HepG2 (cell line): Measurements from ENCODE around the gene PDCD2L.

Experiments used
- PHF21A ChIP-seq: sonication (generic); formaldehyde crosslinking; IDR thresholded peaks from 2 replicates; pipeline ENCODE4 v1.5.0; 2020; ENCODE audit warnings: mild to moderate bottlenecking, missing genetic modification reagents
- POLR2A ChIP-seq, 2 experiments: IDR thresholded peaks; 2 replicates each; pipeline ENCODE4 v1.6.1; 2011; ENCODE audit warnings: low read depth in 2 of 2, low read length in 2 of 2, mild to moderate bottlenecking in 1 of 2, moderate library complexity in 1 of 2; ENCODE audit not compliant: insufficient read depth in 1 of 2
- ZNF138 ChIP-seq: sonication (generic); formaldehyde crosslinking; IDR thresholded peaks from 2 replicates; pipeline ENCODE4 v1.5.0; 2020; ENCODE audit warnings: mild to moderate bottlenecking, low read depth, missing genetic modification reagents
- TF ChIP-seq, protein P1 (sequence below): fragments of 450-650 bp; IDR thresholded peaks from 2 replicates; pipeline ENCODE4 v1.6.1; 2017
- TF ChIP-seq, protein P2 (sequence below): IDR thresholded peaks from 2 replicates; pipeline ENCODE4 v1.6.1; 2012; ENCODE audit warnings: inconsistent platforms
- TF ChIP-seq, protein P3 (sequence below): sonication (generic); formaldehyde crosslinking; IDR thresholded peaks from 2 replicates; pipeline ENCODE4 v1.5.0; 2020; ENCODE audit warnings: mild to moderate bottlenecking, missing genetic modification reagents, moderate library complexity
- TF ChIP-seq, protein P4 (sequence below): sonication (generic); formaldehyde crosslinking; IDR thresholded peaks from 2 replicates; pipeline ENCODE4 v1.4.0; 2020; ENCODE audit warnings: missing genetic modification reagents, borderline replicate concordance

DNA sequence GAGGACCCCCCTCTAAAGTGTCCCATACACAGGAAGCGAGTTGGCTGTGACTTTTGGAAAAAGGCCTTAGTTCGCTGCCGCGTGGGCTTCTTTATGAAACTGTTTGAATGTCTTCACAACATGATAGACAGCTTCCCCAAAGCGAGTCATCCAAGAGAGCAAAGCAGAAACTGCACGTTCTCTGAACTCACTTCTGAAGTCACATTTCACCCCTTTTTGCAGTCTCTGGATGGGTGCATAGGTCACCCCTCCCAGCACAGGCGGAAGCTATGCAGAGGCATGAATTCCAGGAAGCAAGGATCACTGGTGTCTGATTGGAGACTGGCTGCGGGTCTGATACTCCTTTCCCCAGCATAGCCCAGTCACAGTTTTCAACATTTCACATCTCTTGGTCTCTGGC is 28.6 kb upstream of the PDCD2L start:
- TF ChIP-seq, protein P1, sequence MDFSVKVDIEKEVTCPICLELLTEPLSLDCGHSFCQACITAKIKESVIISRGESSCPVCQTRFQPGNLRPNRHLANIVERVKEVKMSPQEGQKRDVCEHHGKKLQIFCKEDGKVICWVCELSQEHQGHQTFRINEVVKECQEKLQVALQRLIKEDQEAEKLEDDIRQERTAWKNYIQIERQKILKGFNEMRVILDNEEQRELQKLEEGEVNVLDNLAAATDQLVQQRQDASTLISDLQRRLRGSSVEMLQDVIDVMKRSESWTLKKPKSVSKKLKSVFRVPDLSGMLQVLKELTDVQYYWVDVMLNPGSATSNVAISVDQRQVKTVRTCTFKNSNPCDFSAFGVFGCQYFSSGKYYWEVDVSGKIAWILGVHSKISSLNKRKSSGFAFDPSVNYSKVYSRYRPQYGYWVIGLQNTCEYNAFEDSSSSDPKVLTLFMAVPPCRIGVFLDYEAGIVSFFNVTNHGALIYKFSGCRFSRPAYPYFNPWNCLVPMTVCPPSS = no peak
- TF ChIP-seq, protein P2, sequence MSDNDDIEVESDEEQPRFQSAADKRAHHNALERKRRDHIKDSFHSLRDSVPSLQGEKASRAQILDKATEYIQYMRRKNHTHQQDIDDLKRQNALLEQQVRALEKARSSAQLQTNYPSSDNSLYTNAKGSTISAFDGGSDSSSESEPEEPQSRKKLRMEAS = no peak
- TF ChIP-seq ZNF138 (no peak), POLR2A (IDR thresholded peaks at IDR 0.05; ENCODE audit: insufficient read depth in 1 of 2, low read depth in 2 of 2, low read length in 2 of 2) (no peak), PHF21A (CRISPR knock-in tag) (no peak)
- TF ChIP-seq, protein P3, sequence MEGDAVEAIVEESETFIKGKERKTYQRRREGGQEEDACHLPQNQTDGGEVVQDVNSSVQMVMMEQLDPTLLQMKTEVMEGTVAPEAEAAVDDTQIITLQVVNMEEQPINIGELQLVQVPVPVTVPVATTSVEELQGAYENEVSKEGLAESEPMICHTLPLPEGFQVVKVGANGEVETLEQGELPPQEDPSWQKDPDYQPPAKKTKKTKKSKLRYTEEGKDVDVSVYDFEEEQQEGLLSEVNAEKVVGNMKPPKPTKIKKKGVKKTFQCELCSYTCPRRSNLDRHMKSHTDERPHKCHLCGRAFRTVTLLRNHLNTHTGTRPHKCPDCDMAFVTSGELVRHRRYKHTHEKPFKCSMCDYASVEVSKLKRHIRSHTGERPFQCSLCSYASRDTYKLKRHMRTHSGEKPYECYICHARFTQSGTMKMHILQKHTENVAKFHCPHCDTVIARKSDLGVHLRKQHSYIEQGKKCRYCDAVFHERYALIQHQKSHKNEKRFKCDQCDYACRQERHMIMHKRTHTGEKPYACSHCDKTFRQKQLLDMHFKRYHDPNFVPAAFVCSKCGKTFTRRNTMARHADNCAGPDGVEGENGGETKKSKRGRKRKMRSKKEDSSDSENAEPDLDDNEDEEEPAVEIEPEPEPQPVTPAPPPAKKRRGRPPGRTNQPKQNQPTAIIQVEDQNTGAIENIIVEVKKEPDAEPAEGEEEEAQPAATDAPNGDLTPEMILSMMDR (CRISPR knock-in tag) = no peak
- TF ChIP-seq, protein P4, sequence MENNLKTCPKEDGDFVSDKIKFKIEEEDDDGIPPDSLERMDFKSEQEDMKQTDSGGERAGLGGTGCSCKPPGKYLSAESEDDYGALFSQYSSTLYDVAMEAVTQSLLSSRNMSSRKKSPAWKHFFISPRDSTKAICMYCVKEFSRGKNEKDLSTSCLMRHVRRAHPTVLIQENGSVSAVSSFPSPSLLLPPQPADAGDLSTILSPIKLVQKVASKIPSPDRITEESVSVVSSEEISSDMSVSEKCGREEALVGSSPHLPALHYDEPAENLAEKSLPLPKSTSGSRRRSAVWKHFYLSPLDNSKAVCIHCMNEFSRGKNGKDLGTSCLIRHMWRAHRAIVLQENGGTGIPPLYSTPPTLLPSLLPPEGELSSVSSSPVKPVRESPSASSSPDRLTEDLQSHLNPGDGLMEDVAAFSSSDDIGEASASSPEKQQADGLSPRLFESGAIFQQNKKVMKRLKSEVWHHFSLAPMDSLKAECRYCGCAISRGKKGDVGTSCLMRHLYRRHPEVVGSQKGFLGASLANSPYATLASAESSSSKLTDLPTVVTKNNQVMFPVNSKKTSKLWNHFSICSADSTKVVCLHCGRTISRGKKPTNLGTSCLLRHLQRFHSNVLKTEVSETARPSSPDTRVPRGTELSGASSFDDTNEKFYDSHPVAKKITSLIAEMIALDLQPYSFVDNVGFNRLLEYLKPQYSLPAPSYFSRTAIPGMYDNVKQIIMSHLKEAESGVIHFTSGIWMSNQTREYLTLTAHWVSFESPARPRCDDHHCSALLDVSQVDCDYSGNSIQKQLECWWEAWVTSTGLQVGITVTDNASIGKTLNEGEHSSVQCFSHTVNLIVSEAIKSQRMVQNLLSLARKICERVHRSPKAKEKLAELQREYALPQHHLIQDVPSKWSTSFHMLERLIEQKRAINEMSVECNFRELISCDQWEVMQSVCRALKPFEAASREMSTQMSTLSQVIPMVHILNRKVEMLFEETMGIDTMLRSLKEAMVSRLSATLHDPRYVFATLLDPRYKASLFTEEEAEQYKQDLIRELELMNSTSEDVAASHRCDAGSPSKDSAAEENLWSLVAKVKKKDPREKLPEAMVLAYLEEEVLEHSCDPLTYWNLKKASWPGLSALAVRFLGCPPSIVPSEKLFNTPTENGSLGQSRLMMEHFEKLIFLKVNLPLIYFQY (CRISPR knock-in tag) = no peak
